ENCODE data around the gene ENTPD6. TPM values are rescaled to one million over a fixed set of nuclear protein-coding genes. Genes with fewer than 3 reads are reported as not detected.

ENTPD6 gene
- total and polyA plus RNA-seq, 4 donors, result 25.5 to 111 (median 69.3) TPM

DNA sequence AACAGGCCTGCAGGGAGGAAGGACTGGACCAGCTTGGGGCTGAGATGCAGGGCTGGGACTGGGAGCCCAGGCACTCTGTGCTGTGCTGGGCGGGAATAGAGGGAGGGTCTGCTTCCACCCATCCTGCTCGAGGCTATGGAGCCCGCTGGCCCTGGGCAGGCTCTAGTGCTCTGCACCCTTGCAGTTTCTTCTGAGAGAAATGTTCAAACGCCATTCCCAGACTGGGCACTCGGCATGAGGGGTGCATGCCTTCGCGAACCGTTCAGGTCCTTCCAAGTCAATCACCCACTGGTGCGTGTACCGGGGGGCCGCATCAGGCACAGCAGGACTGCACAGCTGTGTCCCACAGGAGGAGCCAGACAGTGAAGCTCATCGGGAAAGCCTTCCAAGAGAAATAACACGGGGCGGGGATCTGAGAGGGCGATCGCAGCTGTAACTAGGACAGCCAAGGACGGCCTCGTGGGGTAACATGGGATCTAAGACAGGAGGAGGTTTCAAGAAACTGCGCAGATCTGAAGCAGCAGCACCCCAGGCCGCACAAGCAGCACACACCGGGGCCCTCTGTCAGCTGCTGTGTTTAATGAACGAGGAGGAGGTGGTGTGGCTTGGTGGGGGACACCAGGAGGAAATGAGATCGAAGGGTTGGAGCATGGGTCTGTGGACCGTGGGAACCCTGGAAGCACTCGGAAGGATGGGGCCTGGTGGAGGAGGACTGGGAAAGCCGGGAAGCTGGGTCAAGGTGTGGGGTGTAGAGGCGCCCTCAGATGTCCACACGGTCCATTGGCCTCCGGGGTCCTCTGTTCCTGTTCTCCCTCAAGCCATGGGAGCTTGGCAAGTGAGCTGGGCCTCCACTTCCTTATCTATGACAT lies 26.3 kb downstream of the ENTPD6 start:
- Histone ChIP-seq H3K9me3 (ENCODE audit: control insufficient read depth, low read length) (no peaks in the 10 kb centered on the region), H3K27me3 (ENCODE audit: control insufficient read depth in 1 of 2, insufficient read depth in 2 of 2, low read length in 1 of 2) (no peaks in the 10 kb centered on the region), H3K27ac (ENCODE audit: low read depth in 1 of 2, low read length in 2 of 2) (no peak overlapping the region), H3K4me1 (ENCODE audit: control insufficient read depth in 1 of 2, insufficient read depth in 2 of 2, low read length in 2 of 2) (no peaks in the 10 kb centered on the region), H3K4me3 (ENCODE audit: low read length in 2 of 2) (no peak overlapping the region), H3K36me3 (ENCODE audit: control insufficient read depth in 1 of 2, insufficient read depth in 2 of 2, low read length in 1 of 2) (peaks cover 0 to 5% of the 10 kb centered on the region in 2 donors)
- intact Hi-C loops (cut with DNase I), result no loop called here
- WGBS, 2 donors, result 87 to 92% methylated on average over 29 of the region's 29 CpGs
- ATAC-seq (ENCODE audit: low FRiP score) (peak; percentile 57), DNase-seq (peak in 1 of 2 donors; percentile 54)

DNA sequence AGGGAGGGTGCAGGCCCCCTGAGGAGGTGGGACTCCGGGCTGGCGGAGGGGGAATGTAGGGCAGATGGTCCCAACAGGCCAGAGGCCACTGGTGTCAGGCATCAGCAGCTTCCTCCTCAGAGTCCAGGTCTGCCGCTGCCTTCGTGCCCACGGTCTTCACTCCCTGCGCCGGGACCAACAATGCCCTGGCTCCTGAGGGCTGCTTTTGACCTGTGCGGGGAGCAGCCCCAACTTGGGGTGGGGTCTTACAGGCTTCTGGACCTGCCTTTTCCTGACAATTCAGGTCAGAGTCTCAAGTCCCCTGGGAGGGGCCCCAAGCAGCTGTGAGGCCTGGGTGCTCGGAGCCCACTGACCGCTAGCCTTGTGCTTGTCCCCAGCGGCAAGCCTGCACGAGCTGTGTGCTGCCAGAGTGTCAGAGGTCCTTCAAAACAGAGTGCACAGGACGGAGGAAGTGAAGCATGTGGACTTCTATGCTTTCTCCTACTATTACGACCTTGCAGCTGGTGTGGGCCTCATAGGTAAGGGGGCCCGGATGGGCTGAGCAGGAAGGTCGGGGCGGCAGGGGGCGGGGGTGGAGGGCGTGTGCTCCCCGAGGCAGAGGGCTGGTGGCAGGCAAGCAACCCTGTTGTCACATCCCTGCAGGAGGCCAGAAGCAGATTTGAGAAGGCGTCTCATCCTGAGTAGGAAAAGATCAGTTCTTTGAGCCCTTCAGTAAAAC lies 27.1 kb downstream of the ENTPD6 start:
- 87 to 90% methylated on average over 21 of the region's 21 CpGs for WGBS, 2 donors
- Histone ChIP-seq H3K27me3 (ENCODE audit: control insufficient read depth in 1 of 2, insufficient read depth in 2 of 2, low read length in 1 of 2) (no peaks in the 10 kb centered on the region), H3K27ac (ENCODE audit: low read depth in 1 of 2, low read length in 2 of 2) (no peak overlapping the region), H3K36me3 (ENCODE audit: control insufficient read depth in 1 of 2, insufficient read depth in 2 of 2, low read length in 1 of 2) (peaks cover 0 to 3% of the 10 kb centered on the region in 2 donors), H3K4me1 (ENCODE audit: control insufficient read depth in 1 of 2, insufficient read depth in 2 of 2, low read length in 2 of 2) (no peaks in the 10 kb centered on the region), H3K9me3 (ENCODE audit: control insufficient read depth, low read length) (no peaks in the 10 kb centered on the region), H3K4me3 (ENCODE audit: low read length in 2 of 2) (no peak overlapping the region)
- ATAC-seq (ENCODE audit: low FRiP score), result no peak
- intact Hi-C loops (cut with DNase I), result no loop called here
- DNase-seq, result no peak

DNA sequence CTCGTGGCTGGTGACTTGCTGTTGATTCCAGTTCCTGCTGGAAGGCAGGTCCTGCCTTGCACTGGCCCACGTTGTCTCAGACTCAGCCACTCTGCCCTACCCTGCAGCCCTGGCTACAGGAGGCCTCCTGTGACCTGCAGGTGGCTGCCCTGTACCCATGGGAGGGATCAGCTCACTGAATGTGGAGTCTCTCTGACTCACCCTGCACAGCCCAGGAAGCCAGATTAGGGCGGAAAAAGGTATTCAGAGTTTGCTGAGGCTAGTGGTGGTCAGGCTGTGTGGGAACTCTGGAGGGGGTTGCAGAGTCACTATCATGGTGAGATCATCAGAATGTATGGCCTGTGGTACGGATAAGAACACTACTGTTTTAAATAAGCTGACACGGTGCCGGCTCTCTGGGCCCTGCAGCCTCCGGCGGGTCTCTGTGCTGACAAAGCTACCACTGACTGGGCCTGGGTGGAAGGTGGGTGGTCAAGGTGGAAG lies 27.7 kb downstream of the ENTPD6 start:
- Histone ChIP-seq H3K36me3 (ENCODE audit: control insufficient read depth in 1 of 2, insufficient read depth in 2 of 2, low read length in 1 of 2) (peaks cover 0 to 3% of the 10 kb centered on the region in 2 donors), H3K4me3 (ENCODE audit: low read length in 2 of 2) (no peak overlapping the region), H3K27ac (ENCODE audit: low read depth in 1 of 2, low read length in 2 of 2) (no peak overlapping the region), H3K4me1 (ENCODE audit: control insufficient read depth in 1 of 2, insufficient read depth in 2 of 2, low read length in 2 of 2) (no peaks in the 10 kb centered on the region), H3K27me3 (ENCODE audit: control insufficient read depth in 1 of 2, insufficient read depth in 2 of 2, low read length in 1 of 2) (no peaks in the 10 kb centered on the region), H3K9me3 (ENCODE audit: control insufficient read depth, low read length) (no peaks in the 10 kb centered on the region)
- no peak for DNase-seq
- 82% methylated on average over 8 of the region's 8 CpGs for WGBS, 2 donors
- no peak for ATAC-seq (ENCODE audit: low FRiP score)
- intact Hi-C loops (cut with DNase I), result no loop called here

DNA sequence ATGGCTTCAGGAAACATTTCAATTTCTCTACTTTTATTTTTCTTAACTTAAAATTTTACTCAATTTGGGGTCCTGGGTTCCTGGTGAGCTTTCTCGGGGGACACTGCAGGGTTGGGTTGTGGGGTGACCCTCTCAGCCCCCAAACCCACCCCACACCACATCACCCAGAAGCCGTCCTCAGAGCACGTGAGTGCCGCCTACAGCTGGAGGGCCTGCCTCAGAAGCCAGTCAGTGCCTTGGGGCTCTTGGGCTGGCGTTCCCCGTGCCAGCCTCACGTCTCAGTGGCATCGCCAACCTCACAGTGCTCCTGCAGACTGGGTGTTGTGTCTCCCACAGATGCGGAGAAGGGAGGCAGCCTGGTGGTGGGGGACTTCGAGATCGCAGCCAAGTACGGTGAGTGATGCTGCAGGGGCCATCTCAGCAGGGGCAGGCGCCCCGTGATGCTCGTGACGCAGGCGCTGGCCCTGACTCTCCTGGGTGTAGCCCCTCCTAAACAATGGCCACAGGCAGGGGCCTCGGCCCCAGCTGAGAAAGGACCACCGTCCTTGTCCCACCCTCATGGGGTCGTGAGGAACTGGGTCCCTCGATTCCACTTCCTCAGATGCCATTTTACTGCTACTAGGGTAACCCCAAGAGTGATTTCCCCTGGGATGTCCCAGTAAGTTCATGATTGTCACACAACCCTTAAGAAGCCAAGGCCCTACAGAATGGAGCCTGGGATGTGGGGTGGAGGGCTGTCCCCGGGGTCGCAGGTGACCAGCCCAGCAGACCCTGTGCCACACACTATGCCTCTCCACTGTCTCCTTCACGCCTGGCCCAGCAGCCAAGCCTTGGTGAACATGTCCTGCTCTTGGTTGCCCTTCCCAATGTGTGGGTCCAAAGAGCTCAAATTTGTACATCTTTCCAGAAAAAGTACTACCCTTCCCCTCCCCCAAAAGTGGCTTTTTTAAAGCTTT lies 28.5 kb downstream of the ENTPD6 start:
- H3K9me3 ChIP-seq (ENCODE audit: control insufficient read depth, low read length), result no peaks in the 10 kb centered on the region
- intact Hi-C loops (cut with DNase I), result no loop called here
- peak overlapping the region in 1 of 2 donors; percentile 15 for H3K27ac ChIP-seq (ENCODE audit: low read depth in 1 of 2, low read length in 2 of 2)
- H3K4me3 ChIP-seq (ENCODE audit: low read length in 2 of 2), result no peak overlapping the region
- ATAC-seq (ENCODE audit: low FRiP score), result no peak
- no peaks in the 10 kb centered on the region for H3K4me1 ChIP-seq (ENCODE audit: control insufficient read depth in 1 of 2, insufficient read depth in 2 of 2, low read length in 2 of 2)
- no peaks in the 10 kb centered on the region for H3K36me3 ChIP-seq (ENCODE audit: control insufficient read depth in 1 of 2, insufficient read depth in 2 of 2, low read length in 1 of 2)
- no peaks in the 10 kb centered on the region for H3K27me3 ChIP-seq (ENCODE audit: control insufficient read depth in 1 of 2, insufficient read depth in 2 of 2, low read length in 1 of 2)
- whole genome bisulfite sequencing, 2 donors, result 95 to 96% methylated on average over 24 of the region's 24 CpGs
- DNase-seq, result no peak

DNA sequence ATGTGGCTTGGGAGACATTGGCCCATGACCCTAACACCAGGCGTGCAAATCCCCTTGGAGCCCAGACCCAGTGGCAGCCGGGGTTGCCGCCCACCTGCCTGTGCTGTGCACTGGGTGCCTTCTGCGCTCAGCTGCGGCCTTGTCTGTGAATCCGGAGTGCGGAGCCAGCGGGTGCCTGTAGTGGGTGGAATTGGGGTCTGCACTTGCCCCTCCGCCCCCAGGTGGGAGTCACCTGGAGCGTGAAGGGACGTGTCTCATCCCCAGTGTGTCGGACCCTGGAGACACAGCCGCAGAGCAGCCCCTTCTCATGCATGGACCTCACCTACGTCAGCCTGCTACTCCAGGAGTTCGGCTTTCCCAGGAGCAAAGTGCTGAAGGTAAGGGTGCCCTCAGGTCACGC lies 29.4 kb downstream of the ENTPD6 start:
- Histone ChIP-seq H3K4me3 (ENCODE audit: low read length in 2 of 2) (no peak overlapping the region), H3K4me1 (ENCODE audit: control insufficient read depth in 1 of 2, insufficient read depth in 2 of 2, low read length in 2 of 2) (no peaks in the 10 kb centered on the region), H3K36me3 (ENCODE audit: control insufficient read depth in 1 of 2, insufficient read depth in 2 of 2, low read length in 1 of 2) (no peaks in the 10 kb centered on the region), H3K9me3 (ENCODE audit: control insufficient read depth, low read length) (no peaks in the 10 kb centered on the region), H3K27ac (ENCODE audit: low read depth in 1 of 2, low read length in 2 of 2) (peak overlapping the region in 1 of 2 donors; percentile 87), H3K27me3 (ENCODE audit: control insufficient read depth in 1 of 2, insufficient read depth in 2 of 2, low read length in 1 of 2) (no peaks in the 10 kb centered on the region)
- DNase-seq, result no peak
- intact Hi-C loops (cut with DNase I), result no loop called here
- ATAC-seq (ENCODE audit: low FRiP score), result no peak
- 97 to 98% methylated on average over 15 to 16 of the region's 16 CpGs for WGBS, 2 donors

- H3K36me3 ChIP-seq (ENCODE audit: control insufficient read depth in 1 of 2, insufficient read depth in 2 of 2, low read length in 1 of 2), result no peaks in the 10 kb centered on the region
- 48 to 51% methylated on average over 16 of the region's 16 CpGs for WGBS, 2 donors
- no peak for DNase-seq
- no peaks in the 10 kb centered on the region for H3K27me3 ChIP-seq (ENCODE audit: control insufficient read depth in 1 of 2, insufficient read depth in 2 of 2, low read length in 1 of 2)
- ATAC-seq (ENCODE audit: low FRiP score), result no peak
- H3K4me3 ChIP-seq (ENCODE audit: low read length in 2 of 2), result no peak overlapping the region
- intact Hi-C loops (cut with DNase I), result loop anchor here in 1 of 2 donors (2.0 kb wide), 1 partner anchor 71 kb away; no protein-coding TSS in a partner anchor
- no peaks in the 10 kb centered on the region for H3K9me3 ChIP-seq (ENCODE audit: control insufficient read depth, low read length)
- H3K4me1 ChIP-seq (ENCODE audit: control insufficient read depth in 1 of 2, insufficient read depth in 2 of 2, low read length in 2 of 2), result no peaks in the 10 kb centered on the region
- peak overlapping the region; percentile 86 to 87 for H3K27ac ChIP-seq (ENCODE audit: low read depth in 1 of 2, low read length in 2 of 2)
These were observed 30.3 kb downstream of the ENTPD6 start for GRCh38 chr20:25225642-25226432.

DNA sequence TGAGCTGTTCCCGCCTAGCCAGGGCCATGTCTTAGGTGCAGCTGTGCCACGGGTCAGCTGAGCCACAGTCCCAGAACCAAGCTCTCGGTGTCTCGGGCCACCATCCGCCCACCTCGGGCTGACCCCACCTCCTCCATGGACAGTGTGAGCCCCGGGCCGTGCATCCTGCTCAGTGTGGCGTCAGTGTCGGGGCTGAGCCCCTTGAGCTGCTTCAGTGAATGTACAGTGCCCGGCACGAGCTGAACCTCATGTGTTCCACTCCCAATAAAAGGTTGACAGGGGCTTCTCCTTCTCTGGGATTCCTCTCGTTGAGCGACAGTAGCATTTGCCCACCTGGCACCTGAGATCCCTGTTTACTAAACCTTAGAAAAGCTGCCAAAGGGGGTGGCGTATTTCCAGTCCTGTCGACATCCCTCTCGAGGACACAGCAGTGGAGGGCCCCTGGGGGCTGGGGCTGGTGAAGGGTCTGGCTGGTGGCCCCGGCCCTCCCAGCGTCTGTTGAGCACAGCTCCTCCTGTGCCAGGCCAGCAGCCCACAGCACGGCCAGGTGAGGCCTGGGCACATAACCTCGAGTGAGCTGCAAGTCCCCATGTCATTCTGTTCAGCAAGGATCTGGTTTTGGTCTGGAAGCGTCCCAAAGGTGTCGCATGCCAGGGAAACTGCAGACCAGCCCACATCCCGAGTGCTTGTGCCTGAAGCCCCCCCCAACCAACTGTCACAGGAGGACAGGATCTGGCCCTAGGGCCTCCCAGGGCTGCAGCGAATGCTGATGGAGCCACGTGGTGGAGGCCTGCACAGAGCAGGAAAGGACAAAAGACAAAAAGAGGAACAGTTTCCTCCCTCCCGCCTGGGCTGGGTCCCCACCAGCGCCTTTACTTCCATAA lies 31.2 kb downstream of the ENTPD6 start:
- 35 to 37% methylated on average over 28 of the region's 28 CpGs for WGBS, 2 donors
- peak in 1 of 2 donors; percentile 79 for DNase-seq
- H3K27ac ChIP-seq (ENCODE audit: low read depth in 1 of 2, low read length in 2 of 2), result peak overlapping the region; percentile 86 to 87
- ATAC-seq (ENCODE audit: low FRiP score), result peak; percentile 48
- no peaks in the 10 kb centered on the region for H3K4me1 ChIP-seq (ENCODE audit: control insufficient read depth in 1 of 2, insufficient read depth in 2 of 2, low read length in 2 of 2)
- no peaks in the 10 kb centered on the region for H3K36me3 ChIP-seq (ENCODE audit: control insufficient read depth in 1 of 2, insufficient read depth in 2 of 2, low read length in 1 of 2)
- intact Hi-C loops (cut with DNase I), result loop anchor here in 1 of 2 donors (2.0 kb wide), 1 partner anchor 70 kb away; no protein-coding TSS in a partner anchor
- no peaks in the 10 kb centered on the region for H3K27me3 ChIP-seq (ENCODE audit: control insufficient read depth in 1 of 2, insufficient read depth in 2 of 2, low read length in 1 of 2)
- H3K9me3 ChIP-seq (ENCODE audit: control insufficient read depth, low read length), result no peaks in the 10 kb centered on the region
- no peak overlapping the region for H3K4me3 ChIP-seq (ENCODE audit: low read length in 2 of 2)

Data from aorta (tissue), 5 donors.